GM12801 (cell line): Measurements from ENCODE around the gene TSEN2.

ENCODE experiments used
- TF ChIP-seq, protein P1 (sequence below): IDR thresholded peaks from one replicate; pipeline ENCODE4 v1.5.1; 2011; ENCODE audit warnings: control low read depth; ENCODE audit not compliant: insufficient read length; ENCODE audit errors: extremely low read depth

The TSEN2 gene

DNA sequence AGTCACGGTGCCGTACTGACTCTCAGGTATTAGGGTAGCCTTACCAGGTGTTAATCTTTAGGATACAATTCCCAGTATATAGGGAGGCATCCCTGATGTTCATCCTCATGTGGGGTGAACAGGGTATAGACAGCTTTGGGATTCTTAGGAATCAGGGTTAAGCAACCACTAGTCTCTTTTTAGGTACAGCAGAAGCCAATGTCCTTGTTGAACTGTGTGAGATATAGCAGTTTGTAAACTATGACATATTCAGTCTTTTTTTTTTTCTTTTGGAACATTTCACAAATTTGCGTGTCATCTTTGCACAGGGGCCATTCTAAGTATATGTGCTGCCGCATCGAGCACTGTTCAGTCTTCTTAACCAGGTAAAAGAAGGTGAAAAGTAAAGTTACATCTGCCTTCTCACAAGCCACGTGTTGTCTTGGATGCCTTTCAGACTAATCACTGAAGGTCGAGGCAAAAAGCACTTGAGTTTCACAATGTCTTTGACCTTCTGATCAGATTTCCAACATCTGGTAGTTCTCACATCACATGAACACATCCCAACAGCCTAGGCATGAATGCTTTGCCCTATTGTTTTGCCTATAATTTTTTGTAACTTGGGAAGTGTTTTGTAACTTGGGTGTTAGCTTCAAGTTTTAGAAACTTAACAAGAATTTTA lies 17.2 kb downstream of the TSEN2 start:
- TF ChIP-seq, protein P1, sequence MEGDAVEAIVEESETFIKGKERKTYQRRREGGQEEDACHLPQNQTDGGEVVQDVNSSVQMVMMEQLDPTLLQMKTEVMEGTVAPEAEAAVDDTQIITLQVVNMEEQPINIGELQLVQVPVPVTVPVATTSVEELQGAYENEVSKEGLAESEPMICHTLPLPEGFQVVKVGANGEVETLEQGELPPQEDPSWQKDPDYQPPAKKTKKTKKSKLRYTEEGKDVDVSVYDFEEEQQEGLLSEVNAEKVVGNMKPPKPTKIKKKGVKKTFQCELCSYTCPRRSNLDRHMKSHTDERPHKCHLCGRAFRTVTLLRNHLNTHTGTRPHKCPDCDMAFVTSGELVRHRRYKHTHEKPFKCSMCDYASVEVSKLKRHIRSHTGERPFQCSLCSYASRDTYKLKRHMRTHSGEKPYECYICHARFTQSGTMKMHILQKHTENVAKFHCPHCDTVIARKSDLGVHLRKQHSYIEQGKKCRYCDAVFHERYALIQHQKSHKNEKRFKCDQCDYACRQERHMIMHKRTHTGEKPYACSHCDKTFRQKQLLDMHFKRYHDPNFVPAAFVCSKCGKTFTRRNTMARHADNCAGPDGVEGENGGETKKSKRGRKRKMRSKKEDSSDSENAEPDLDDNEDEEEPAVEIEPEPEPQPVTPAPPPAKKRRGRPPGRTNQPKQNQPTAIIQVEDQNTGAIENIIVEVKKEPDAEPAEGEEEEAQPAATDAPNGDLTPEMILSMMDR = no peak

DNA sequence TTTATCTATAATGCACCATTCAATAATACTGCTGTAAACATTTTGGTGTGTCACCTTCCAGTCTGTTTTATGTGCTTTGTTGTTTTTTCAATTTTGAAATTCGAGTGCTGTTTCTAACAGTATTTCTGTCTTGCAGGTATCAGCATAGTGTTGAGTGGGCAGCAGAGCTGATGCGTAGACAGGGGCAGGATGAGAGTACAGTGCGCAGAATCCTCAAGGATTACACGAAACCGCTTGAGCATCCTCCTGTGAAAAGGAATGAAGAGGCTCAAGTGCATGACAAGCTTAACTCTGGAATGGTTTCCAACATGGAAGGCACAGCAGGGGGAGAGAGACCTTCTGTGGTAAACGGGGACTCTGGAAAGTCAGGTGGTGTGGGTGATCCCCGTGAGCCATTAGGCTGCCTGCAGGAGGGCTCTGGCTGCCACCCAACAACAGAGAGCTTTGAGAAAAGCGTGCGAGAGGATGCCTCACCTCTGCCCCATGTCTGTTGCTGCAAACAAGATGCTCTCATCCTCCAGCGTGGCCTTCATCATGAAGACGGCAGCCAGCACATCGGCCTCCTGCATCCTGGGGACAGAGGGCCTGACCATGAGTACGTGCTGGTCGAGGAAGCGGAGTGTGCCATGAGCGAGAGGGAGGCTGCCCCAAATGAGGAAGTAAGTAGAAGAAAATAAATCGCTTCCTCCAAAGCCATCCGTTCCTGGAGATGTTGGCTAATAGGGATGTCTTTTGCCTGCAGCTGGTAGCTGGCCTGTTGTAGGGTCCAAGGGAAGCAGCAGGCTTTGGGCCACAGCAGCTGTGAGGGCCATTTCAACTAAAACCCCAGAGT lies 19.1 kb downstream of the TSEN2 start:
- TF ChIP-seq, protein P1 = no peak

DNA sequence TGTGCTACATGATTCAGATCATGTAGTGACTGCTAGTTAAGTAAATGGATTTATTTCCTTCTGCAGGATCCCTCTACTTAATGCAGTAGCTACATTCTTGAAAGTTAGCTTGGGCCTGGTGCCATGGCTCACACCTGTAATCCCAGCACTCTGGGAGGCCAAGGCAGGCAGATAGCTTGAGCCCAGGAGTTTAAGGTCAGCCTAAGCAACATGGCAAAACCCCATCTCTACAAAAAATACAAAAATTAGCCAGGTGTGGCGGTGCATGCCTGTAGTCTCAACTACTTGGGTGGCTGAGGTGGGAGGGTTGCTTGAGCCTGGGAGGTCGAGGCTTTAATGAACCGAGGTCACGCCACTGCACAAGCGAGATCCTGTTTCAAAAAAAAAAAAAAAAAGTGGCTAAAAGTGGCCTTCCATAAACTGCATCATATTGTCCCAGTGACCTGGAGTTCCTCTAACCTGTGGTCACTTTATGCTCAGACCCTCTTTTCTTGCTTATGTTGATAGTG lies 22.0 kb downstream of the TSEN2 start:
- TF ChIP-seq, protein P1 = no peak

DNA sequence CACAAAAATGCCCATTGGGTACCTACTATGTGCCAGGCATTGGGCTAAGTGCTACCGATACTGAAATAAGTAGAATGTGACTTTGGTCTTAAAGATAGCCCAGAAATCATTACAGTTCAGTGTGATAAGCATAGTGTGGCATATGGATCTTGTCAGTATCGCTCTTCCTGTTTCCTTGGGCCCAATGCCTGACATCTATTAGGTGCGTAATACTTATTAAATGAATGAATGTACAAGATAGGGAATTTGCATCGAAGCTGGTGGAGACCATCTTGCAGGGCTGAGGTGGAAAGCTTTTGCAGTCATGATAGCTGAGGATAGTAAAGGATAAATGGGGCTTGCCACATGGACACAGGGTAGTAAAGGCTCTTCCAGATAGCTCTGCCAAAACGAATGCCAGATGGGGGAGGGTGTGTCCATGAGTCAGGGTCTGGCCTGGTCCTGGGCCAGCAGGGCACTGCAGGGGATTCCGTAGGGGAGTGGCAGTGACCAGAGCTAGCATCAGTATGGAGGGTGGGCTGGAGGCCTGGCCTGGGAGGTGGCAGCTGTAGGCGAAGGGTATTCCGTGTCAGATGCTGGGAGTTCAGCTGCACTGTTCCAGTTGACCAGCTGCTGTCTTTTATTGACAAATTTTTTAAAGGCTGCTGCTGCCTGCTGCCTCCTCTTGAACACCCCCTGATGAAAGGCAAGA lies 23.5 kb downstream of the TSEN2 start:
- TF ChIP-seq, protein P1 = no peak

DNA sequence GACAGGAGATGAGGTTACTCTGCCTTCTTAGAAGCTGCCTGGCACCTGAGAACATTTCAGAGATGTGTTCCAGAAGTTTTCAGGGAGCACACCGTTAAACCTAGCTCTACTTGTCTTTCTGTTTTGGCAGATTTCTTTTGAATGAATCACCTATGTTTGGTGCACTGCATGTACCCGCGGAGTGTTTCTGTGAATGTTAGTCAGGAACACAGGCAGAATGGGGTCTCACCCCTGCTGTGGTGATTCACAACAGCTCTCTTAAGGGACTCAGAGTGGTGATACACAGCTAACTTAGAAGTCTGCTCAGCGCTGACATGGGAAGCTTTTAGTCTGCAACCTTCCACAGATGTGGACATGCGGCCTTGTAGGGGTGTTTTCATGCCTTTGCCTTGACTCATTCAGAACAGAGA lies 24.0 kb downstream of the TSEN2 start:
- TF ChIP-seq, protein P1 = no peak

DNA sequence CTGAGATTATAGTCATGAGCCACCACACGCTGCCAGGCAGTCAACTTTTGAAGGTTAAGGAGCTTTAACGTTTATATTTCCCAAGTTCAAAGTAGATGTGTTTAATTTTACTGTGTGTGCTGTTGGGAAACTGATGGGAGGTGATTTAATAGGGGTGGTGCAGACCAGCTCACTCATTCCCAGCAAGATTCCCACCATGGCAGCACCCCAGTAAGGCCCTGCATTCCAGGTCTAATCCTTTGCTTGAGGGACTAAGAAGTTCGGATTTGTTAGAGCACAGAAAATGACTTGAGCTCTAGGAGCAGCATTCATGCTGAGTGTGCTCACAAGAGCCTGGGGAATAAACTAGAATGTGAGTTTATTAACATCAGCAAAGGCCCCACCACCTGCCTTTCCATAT lies 25.2 kb downstream of the TSEN2 start:
- TF ChIP-seq, protein P1 = no peak

DNA sequence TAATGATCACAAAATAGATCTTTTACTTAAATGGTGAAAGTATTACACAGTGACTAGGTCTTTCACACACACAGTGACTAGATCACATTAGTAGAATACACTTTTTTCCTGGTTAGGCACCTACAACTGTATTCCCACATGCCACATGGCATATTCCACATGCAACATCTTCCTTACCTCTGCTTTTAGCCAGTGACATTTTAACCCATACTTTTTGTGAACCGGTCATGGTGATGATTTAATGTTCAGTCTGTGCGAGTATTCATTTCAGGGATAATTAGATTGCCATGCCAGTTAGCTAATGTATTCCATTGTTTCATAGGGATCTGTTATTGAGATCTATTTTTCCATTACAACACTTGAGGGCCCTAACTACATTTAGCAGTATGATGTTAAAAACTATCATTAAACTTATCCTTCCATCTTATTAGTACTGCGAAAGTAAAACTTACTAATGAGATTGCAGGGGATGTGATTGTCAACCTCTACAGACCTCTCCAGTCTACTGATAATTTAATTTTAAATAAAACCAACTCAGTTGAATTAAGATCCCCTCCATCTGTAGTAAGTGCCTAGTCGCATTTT lies 28.3 kb downstream of the TSEN2 start:
- TF ChIP-seq, protein P1 = no peak
